Measurements from ENCODE around the gene ING3.

- TF ChIP-seq CTCF (IDR thresholded peaks at IDR 0.05; ENCODE audit: low read depth, low read length) (no peak), EZH2phosphoT487 (IDR thresholded peaks at IDR 0.05; ENCODE audit: low read depth) (no peak)
These were observed 1.2 kb downstream of the ING3 start for GRCh38 chr7:120951826-120952225.

Measured in OCI-LY3 (cell line).